GM19025 (cell line): ENCODE results near the gene CEBPE.
A peak's percentile ranks its signal among the peaks of the same experiment; 100 is the strongest.

ENCODE experiments used
- ATAC-seq: cut with Tn5 transposase; IDR thresholded peaks from one replicate; pipeline ENCODE4 v1.9.1; 2021; ENCODE audit warnings: mild to moderate bottlenecking, low read depth, moderate library complexity; ENCODE audit not compliant: unreplicated experiment

Gene CEBPE

GRCh38 chr14:23085458-23085857 is 33.6 kb downstream of the CEBPE start:
- no peak for ATAC-seq

DNA sequence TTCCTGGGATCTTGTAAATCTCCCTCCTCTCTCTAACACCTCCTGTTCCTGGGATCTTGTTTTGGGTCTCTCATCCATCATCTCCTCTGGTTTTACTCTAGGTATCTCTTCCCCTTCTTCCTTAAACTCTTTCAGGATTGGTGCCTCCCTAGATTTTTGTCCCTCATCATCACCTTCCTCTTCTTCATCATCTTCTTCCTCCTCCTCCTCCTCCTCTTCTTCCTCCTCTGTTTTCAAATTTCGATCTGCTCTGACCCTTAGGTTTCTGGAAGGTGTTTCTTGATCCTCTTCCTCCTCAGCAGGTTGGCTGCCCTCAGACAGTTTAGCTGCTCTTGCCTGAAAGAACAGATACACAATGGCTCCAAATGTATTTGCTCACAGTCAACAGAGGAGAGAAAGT is 38.6 kb downstream of the CEBPE start:
- no peak for ATAC-seq

DNA sequence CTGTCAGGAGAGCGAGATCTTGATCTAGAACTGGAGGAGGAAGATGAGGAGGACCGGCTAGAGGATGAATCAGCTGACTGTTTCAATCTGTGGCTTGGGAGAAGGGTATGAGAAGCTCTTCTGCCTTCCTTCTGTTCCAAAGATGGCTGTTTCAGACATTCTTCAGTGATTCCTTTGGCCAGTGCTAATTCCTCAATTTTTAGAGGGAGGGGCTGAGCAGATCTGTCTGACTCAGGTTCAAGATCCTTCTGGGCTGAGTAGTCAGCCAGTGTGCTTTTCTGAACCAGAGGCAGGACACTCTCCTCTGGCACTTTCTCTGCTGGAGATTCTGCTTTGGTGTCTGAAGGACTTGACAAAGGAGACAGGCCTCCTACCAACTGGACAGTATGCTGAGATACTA is 39.3 kb downstream of the CEBPE start:
- no peak for ATAC-seq

GRCh38 chr14:23078692-23079116 is 40.4 kb downstream of the CEBPE start:
- ATAC-seq: no peak

DNA sequence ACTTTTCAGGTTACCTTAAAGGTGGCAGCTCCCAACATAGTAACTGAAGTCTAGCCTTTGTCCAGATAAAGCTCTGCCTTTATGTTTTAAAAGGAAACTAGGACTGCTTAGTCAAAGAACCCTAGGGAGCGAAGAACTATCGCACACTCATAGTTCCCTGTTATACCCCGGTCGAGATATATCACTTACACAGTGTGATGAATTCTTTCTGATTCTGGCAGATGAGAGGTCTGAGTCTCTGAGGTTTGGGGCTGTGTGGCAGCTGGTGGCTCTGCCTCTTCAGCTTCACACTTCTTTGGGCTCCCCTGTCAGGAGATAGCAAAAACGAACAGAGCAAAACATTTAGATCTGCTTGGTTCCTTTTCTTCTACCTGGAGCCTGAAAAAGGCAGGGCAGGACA is 41.1 kb downstream of the CEBPE start:
- ATAC-seq: no peak

GRCh38 chr14:23076785-23077408 is 42.2 kb downstream of the CEBPE start:
- ATAC-seq: no peak

- ATAC-seq: no peak
Observed at GRCh38 chr14:23074906-23075305, 44.1 kb downstream of the CEBPE start.

DNA sequence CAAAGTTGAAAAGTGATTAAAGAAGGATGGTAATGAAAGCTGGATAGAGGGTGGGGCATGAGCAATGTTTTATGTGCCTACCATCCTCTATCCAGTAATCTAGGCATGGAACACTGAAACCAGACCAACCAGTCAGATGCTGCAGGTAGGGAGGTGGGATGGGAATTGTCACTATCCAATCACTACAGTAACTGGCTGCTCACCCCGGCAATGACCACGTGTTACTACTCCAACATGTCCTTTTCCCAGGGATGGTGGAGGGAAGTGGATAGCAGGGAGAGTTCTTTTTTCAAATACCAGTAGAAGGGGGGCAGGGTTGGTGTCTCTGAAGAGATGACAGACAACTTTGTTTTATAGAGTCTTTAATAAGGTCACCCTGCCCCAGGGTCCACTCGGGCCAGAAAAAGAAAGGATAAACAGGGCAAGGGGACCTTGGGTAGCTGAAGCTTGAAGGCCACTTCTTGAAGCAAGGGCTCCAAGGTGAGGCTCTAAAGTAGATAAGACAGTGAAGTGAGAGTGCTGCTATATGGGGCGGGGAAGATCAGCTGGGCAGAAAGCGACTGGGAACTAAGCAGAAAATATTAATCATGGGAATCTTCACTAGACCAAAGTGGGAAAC is 47.0 kb downstream of the CEBPE start:
- ATAC-seq: no peak

DNA sequence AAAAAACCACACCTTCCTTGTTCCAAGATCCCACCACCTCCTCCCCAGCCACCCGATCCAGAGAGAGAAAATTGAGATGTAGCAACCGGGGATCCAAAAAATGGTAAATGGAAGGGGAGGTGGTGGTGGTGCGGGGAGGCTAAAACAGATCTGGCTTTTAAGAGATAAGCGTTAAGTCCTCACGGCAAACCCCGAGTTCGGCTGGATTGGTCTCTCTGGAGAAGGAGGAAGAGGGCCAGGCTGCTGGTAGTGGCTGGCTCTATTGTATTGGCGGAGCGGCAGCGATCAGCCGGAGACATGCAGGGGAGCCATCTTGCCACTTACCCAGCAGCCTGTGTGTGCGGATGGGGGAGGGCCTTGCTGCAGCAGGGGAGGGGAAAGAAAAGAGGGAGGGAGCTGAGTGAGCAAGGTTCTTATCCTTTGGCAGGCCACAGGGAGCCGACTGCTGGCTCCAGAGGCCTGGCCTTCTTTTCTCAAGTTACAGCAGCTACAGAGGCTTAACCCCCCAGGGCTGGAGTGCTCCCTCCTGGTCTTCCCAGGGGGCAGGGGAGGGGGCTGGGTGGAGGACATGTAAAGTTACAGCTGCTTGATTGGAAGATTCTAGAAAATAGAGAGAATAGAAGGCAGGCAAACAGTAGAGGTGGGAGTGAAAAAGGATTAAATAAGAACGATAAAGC is 47.7 kb downstream of the CEBPE start:
- peak; percentile 91 for ATAC-seq

DNA sequence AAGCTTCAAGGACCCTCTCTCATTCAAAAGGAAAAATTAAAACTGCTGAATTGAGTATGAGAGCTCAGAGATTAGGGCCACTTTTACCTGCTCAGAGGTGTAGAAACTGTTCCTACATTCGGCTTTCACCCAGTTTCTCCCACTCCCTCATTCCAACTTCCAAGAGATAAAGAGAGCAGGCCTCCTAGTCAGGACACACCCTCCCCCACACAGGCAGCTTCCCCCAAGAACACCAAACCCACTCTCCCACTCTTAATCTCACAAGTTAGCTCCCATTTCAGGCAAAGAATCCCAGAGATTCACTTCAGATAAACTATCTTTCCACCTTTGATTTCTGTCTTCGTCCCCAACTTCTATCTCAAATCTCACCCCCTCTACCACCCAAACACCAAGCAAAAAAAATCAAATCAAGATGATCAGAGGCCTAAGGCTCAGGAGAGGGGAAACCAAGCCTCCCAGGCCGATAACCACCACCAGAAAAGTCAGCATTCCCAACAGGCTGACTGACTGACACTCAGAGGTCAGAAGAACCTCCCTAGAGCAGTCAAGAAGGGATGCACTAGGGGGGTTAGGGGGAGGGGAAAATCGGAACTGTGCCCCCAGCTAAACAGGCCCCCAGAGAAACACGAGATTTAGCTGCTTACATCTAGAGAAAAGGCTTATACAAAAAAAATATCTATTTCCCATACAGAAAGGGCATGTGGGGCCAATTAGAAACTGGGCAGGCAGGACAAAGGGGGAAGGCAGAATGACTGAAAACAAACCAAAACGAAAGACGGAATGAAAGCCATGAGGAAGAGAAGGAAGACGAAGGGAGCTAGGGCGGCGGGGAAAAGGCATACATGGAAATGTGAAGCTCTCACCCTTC is 48.6 kb downstream of the CEBPE start:
- no peak for ATAC-seq

GRCh38 chr14:23069413-23069806 is 49.6 kb downstream of the CEBPE start:
- no peak for ATAC-seq

GRCh38 chr14:23068789-23069412 is 50.2 kb downstream of the CEBPE start:
- ATAC-seq: no peak

DNA sequence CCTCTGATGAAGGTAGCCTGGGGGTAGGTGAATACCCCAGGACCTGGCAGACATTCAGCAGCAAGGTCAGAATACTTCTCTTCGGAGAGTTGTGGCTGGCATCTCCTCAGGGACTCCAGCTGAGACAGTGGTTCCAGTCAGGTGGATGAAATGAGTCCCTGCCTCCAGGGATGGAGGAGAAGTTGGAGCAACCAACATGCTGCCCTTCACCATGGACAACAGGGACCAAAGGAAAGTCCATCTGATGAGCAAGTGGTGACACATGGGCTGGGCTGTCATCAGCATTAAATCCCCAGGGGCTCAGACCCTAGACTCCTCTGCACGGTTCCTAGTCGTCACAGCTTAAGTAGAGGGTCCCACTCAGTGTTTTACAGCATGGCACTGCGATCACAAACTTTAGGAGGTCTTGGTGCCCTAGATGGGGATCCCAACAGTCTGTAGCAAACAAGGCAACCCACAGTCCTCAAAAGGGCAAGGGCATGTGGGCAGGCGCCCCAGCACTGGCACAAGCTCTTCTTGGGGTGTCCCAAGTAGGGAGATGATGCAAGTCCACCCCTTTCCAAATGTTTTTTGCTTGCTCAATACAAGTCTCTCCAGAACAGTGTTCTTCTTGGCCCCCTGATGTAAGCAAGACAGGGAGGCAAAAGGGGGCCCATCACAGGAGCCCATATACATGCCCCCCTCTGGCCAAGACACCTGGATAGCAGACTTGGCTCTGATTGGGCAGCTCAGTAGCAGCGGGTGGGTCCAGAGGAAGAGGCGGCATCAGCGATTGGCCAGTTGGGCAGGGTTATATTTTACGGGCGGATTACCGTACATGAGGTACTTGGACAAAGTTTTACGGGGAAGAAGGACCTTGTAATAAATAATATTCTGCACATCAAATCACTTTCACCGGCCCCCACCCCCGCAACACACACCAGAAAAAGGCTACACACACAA is 50.9 kb downstream of the CEBPE start:
- ATAC-seq: no peak
